IMR-90 (cell line): ENCODE measurements around the gene MCM8. TPM values are rescaled to one million over a fixed set of nuclear protein-coding genes. Genes with fewer than 3 reads are reported as not detected.

Experiments used
- ATAC-seq: fragments of 200-7000 bp; cut with Tn5 transposase; 2 replicates; pipeline ENCODE4 v1.9.1; 2020; ENCODE audit warnings: low read depth, mild to moderate bottlenecking, moderate library complexity
- BruUV-seq: library from RNA; stranded (reverse); fragments of 400-500 nt; replicated peaks from 2 replicates; lab custom pipeline; 2021; lab: Mats Ljungman, UMichigan
- CTCF ChIA-PET: fragments of 300-600 bp; formaldehyde crosslinking; extraction: SDS; loops from one replicate; lab custom pipeline; 2021; ENCODE audit warnings: antibody characterized with exemption; lab: Yijun Ruan, JAX
- POLR2A ChIA-PET: fragments of 300-600 bp; sonication (Branson Sonifier 250); formaldehyde crosslinking; loops from one replicate; lab custom pipeline; 2022; ENCODE audit warnings: antibody characterized with exemption; ENCODE audit not compliant: unreplicated experiment; lab: Charles Lee
- DNase-seq: peaks from one replicate; pipeline ENCODE4 v3.0.0; 2013
- H2AFZ ChIP-seq: replicated peaks from 2 replicates; pipeline ENCODE3; 2013; ENCODE audit warnings: low read length, mild to moderate bottlenecking; ENCODE audit not compliant: poor library complexity
- H2AK5ac ChIP-seq: 2 replicates; pipeline ENCODE4 v1.6.1; 2013; ENCODE audit warnings: low read depth, low read length, inconsistent platforms
- H2AK9ac ChIP-seq: replicated peaks from 2 replicates; pipeline ENCODE3; 2013; ENCODE audit warnings: mild to moderate bottlenecking, low read depth, low read length, moderate library complexity; ENCODE audit not compliant: poor library complexity
- H2BK120ac ChIP-seq: 2 replicates; pipeline ENCODE4 v1.6.1; 2013; ENCODE audit warnings: low read depth, low read length, inconsistent platforms
- H2BK15ac ChIP-seq: 3 replicates; pipeline ENCODE4 v1.6.1; 2013; ENCODE audit warnings: low read depth, low read length, inconsistent platforms
- H2BK20ac ChIP-seq: 2 replicates; pipeline ENCODE4 v1.6.1; 2013; ENCODE audit warnings: low read depth, mild to moderate bottlenecking, inconsistent platforms, low read length, moderate library complexity
- H2BK5ac ChIP-seq: 2 replicates; pipeline ENCODE4 v1.6.1; 2013; ENCODE audit warnings: mild to moderate bottlenecking, low read depth, low read length, inconsistent platforms; ENCODE audit not compliant: poor library complexity, severe bottlenecking
- H3K14ac ChIP-seq: replicated peaks from 2 replicates; pipeline ENCODE4 v1.6.1; 2013; ENCODE audit warnings: low read depth, low read length, inconsistent platforms
- H3K18ac ChIP-seq: 2 replicates; pipeline ENCODE4 v1.6.1; 2013; ENCODE audit warnings: low read depth, low read length, control low read depth
- H3K23ac ChIP-seq: 2 replicates; pipeline ENCODE4 v1.6.1; 2013; ENCODE audit warnings: low read depth, low read length, inconsistent platforms
- H3K27ac ChIP-seq: 2 replicates; pipeline ENCODE4 v1.5.1; 2013; ENCODE audit warnings: mild to moderate bottlenecking, control low read depth, low read length; ENCODE audit not compliant: insufficient read depth
- H3K27me3 ChIP-seq: 2 replicates; pipeline ENCODE4 v1.6.1; 2013; ENCODE audit warnings: low read length; ENCODE audit not compliant: control insufficient read depth, insufficient read depth
- H3K36me3 ChIP-seq: 2 replicates; pipeline ENCODE4 v1.6.1; 2013; ENCODE audit warnings: low read length, mixed read lengths; ENCODE audit not compliant: control insufficient read depth, insufficient read depth
- H3K4ac ChIP-seq: 2 replicates; pipeline ENCODE4 v1.6.1; 2013; ENCODE audit warnings: low read depth, low read length, inconsistent platforms
- H3K4me1 ChIP-seq: 2 replicates; pipeline ENCODE4 v1.6.1; 2013; ENCODE audit warnings: low read length, mixed read lengths; ENCODE audit not compliant: control insufficient read depth, insufficient read depth
- H3K4me2 ChIP-seq: 2 replicates; pipeline ENCODE4 v1.6.1; 2013; ENCODE audit warnings: low read depth, mild to moderate bottlenecking, control low read depth, low read length, moderate library complexity
- H3K4me3 ChIP-seq: 2 replicates; pipeline ENCODE4 v1.5.1; 2013; ENCODE audit warnings: low read depth, mild to moderate bottlenecking, control low read depth, low read length, moderate library complexity; ENCODE audit not compliant: insufficient read depth
- H3K56ac ChIP-seq: 2 replicates; pipeline ENCODE4 v1.6.1; 2013; ENCODE audit warnings: low read length, inconsistent platforms; ENCODE audit not compliant: insufficient read depth; ENCODE audit errors: extremely low read depth
- H3K79me1 ChIP-seq, 2 experiments: 2 replicates each; pipeline ENCODE4 v1.6.1; 2013; ENCODE audit warnings: low read length in 2 of 2, inconsistent platforms in 1 of 2, low read depth in 1 of 2
- H3K9ac ChIP-seq: 2 replicates; pipeline ENCODE4 v1.6.1; 2013; ENCODE audit warnings: low read depth, low read length, control low read depth
- H3K9me1 ChIP-seq: 2 replicates; pipeline ENCODE4 v1.6.1; 2013; ENCODE audit warnings: low read length, inconsistent platforms; ENCODE audit not compliant: insufficient read depth
- H3K9me3 ChIP-seq: 2 replicates; pipeline ENCODE4 v1.6.1; 2013; ENCODE audit warnings: low read length; ENCODE audit not compliant: control insufficient read depth, insufficient read depth
- H4K20me1 ChIP-seq: 2 replicates; pipeline ENCODE4 v1.6.1; 2013; ENCODE audit warnings: low read length, inconsistent platforms; ENCODE audit not compliant: insufficient read depth
- H4K5ac ChIP-seq: 2 replicates; pipeline ENCODE4 v1.6.1; 2013; ENCODE audit warnings: mild to moderate bottlenecking, low read depth, low read length, control low read depth
- H4K8ac ChIP-seq, 2 experiments: 2 replicates each; pipeline ENCODE4 v1.6.1; 2013; ENCODE audit warnings: low read depth in 2 of 2, low read length in 2 of 2, control low read depth in 1 of 2, inconsistent platforms in 1 of 2
- H4K91ac ChIP-seq: 2 replicates; pipeline ENCODE4 v1.6.1; 2013; ENCODE audit warnings: low read depth, low read length, inconsistent platforms; ENCODE audit not compliant: insufficient read depth
- BHLHE40 ChIP-seq: fragments of 150-350 bp; IDR thresholded peaks from 2 replicates; pipeline ENCODE4 v1.6.1; 2016; ENCODE audit warnings: mild to moderate bottlenecking, low read depth, low read length
- CEBPB ChIP-seq: IDR thresholded peaks from 2 replicates; pipeline ENCODE4 v1.6.1; 2012; ENCODE audit warnings: low read depth, low read length, improper control_type of control experiment
- CHD1 ChIP-seq: IDR thresholded peaks from 2 replicates; pipeline ENCODE4 v1.6.1; 2012; ENCODE audit warnings: low read depth, low read length, improper control_type of control experiment
- CTCF ChIP-seq: conservative IDR thresholded peaks from 2 replicates; pipeline ENCODE4 v1.5.1; 2012; ENCODE audit warnings: mild to moderate bottlenecking, low read depth, low read length, improper control_type of control experiment
- ELK1 ChIP-seq: fragments of 150-350 bp; IDR thresholded peaks from 2 replicates; pipeline ENCODE4 v1.6.1; 2016; ENCODE audit warnings: low read depth, mild to moderate bottlenecking, low read length, moderate library complexity, borderline replicate concordance
- FOS ChIP-seq: fragments of 150-350 bp; IDR thresholded peaks from 2 replicates; pipeline ENCODE4 v1.6.1; 2016; ENCODE audit warnings: low read depth, low read length
- MAFK ChIP-seq: IDR thresholded peaks from 2 replicates; pipeline ENCODE4 v1.6.1; 2012; ENCODE audit warnings: low read depth, low read length, improper control_type of control experiment
- MAZ ChIP-seq: IDR thresholded peaks from 2 replicates; pipeline ENCODE4 v1.6.1; 2012; ENCODE audit warnings: low read depth, mild to moderate bottlenecking, low read length, improper control_type of control experiment, moderate library complexity, borderline replicate concordance
- MXI1 ChIP-seq: IDR thresholded peaks from 2 replicates; pipeline ENCODE4 v1.6.1; 2012; ENCODE audit warnings: low read depth, mild to moderate bottlenecking, low read length, moderate library complexity, borderline replicate concordance
- POLR2A ChIP-seq: IDR thresholded peaks from 2 replicates; pipeline ENCODE4 v1.6.1; 2012; ENCODE audit warnings: mild to moderate bottlenecking, low read depth, low read length
- RCOR1 ChIP-seq: IDR thresholded peaks from 2 replicates; pipeline ENCODE4 v1.6.1; 2012; ENCODE audit warnings: mild to moderate bottlenecking, low read length, improper control_type of control experiment; ENCODE audit not compliant: insufficient replicate concordance
- RFX5 ChIP-seq: IDR thresholded peaks from 2 replicates; pipeline ENCODE4 v1.8.0; 2012; ENCODE audit warnings: low read depth, mild to moderate bottlenecking, low read length, moderate library complexity
- SMC3 ChIP-seq: fragments of 150-350 bp; IDR thresholded peaks from 2 replicates; pipeline ENCODE4 v1.6.1; 2016; ENCODE audit warnings: low read depth, mild to moderate bottlenecking, antibody characterized with exemption, low read length, moderate library complexity
- USF2 ChIP-seq: fragments of 150-350 bp; IDR thresholded peaks from 2 replicates; pipeline ENCODE4 v1.6.1; 2017; ENCODE audit warnings: mild to moderate bottlenecking, antibody characterized with exemption, low read length, low read depth
- WGBS, 2 experiments: methylation state at CpG; one replicate each; pipeline versions ENCODE4 v1.1.5 to v1.1.7; 2013; ENCODE audit warnings: missing lambda C conversion rate in 2 of 2; ENCODE audit not compliant: insufficient read length in 1 of 2; ENCODE audit errors: extremely low coverage in 2 of 2; 5-methylcytosine and 5-hydroxymethylcytosine counted together
- dilution Hi-C: fragments of 300-500 bp; cut with HindIII; formaldehyde crosslinking; loops from one replicate; pipeline ENCODE4 v1.14.3; 2018; ENCODE audit warnings: low sequenced_read_pairs; ENCODE audit not compliant: unreplicated experiment
- in situ Hi-C: fragments of 300-500 bp; cut with MboI; formaldehyde crosslinking; loops from 3 replicates; pipeline ENCODE4 v1.14.3; 2019; ENCODE audit warnings: low sequenced_read_pairs, inconsistent platforms, mixed read lengths
- intact Hi-C: fragments of 100-400 bp; cut with micrococcal nuclease; formaldehyde crosslinking; loops from 2 replicates; pipeline ENCODE4 v1.10.0; 2022
- polyA plus RNA-seq, 3 experiments: library from polyadenylated mRNA; depleted of rRNA; stranded (reverse); fragments of >200 nt; gene quantifications; 2 replicates each; pipeline ENCODE4 v1.2.3, GENCODE V29; 2012; ENCODE audit warnings: low replicate concordance in 1 of 3
- total RNA-seq: library from RNA; depleted of rRNA; stranded (reverse); fragments of >200 nt; gene quantifications from 2 replicates; pipeline ENCODE4 v1.2.3, GENCODE V29; 2012

The MCM8 gene
- total and polyA plus RNA-seq, 2 of the 4 experiments (the other 2 are of a cell fraction) = 4.2 to 11.5 TPM

- WGBS, 2 experiments = 60% methylated on average over 1 of the region's 3 CpGs; no CpG with 5 or more reads in 1 of the 2 experiments
- H4K5ac ChIP-seq = no peak overlapping the region
- no peak overlapping the region for H3K4ac ChIP-seq
- no peak for DNase-seq
- no peaks in the 10 kb centered on the region for H3K4me1 ChIP-seq
- intact Hi-C loops (no loop called here), dilution Hi-C loops (no loop called here), in situ Hi-C loops (no loop called here)
- H4K8ac ChIP-seq = no peak overlapping the region
- ChIA-PET POLR2A (no interaction called here), CTCF (no interaction called here)
- peaks cover 16% of the 10 kb centered on the region for H3K27me3 ChIP-seq
- H3K36me3 ChIP-seq = no peaks in the 10 kb centered on the region
- no peak overlapping the region for H2BK20ac ChIP-seq
- H3K18ac ChIP-seq = no peak overlapping the region
- no peak overlapping the region for H2BK120ac ChIP-seq
- H3K9me3 ChIP-seq = no peaks in the 10 kb centered on the region
- no peak overlapping the region for H3K14ac ChIP-seq
- H2BK5ac ChIP-seq = no peak overlapping the region
- H3K79me1 ChIP-seq = no peaks in the 10 kb centered on the region
- no peak overlapping the region for H2BK15ac ChIP-seq
- ATAC-seq = no peak
- H3K9me1 ChIP-seq = no peaks in the 10 kb centered on the region
- no peaks in the 10 kb centered on the region for H4K20me1 ChIP-seq
- no peak overlapping the region for H4K91ac ChIP-seq
- H3K4me3 ChIP-seq = no peak overlapping the region
- no peak overlapping the region for H3K9ac ChIP-seq
- TF ChIP-seq MAFK (no peak), BHLHE40 (no peak), FOS (no peak), MXI1 (no peak), CEBPB (no peak), SMC3 (no peak), CHD1 (no peak), RFX5 (no peak), POLR2A (no peak), ELK1 (no peak), USF2 (no peak), MAZ (no peak), CTCF (no peak), RCOR1 (no peak)
- no peak overlapping the region for H2AFZ ChIP-seq
- H2AK5ac ChIP-seq = no peak overlapping the region
- H3K4me2 ChIP-seq = no peak overlapping the region
- H3K23ac ChIP-seq = no peak overlapping the region
- H2AK9ac ChIP-seq = no peak overlapping the region
- no peak overlapping the region for H3K56ac ChIP-seq
- BruUV-seq = no TSS peak
- H3K27ac ChIP-seq = no peak overlapping the region
These were observed 19.0 kb upstream of the MCM8 start for GRCh38 chr20:5931411-5931810.
